Cardiac septum (tissue), 1 donor: ENCODE data around the gene ODF2. TPM values are rescaled to one million over a fixed set of nuclear protein-coding genes. Genes with fewer than 3 reads are reported as not detected.
A peak's percentile ranks its signal among the peaks of the same experiment; 100 is the strongest.
"Not testable (repeated sequence)": the region's sequence is repeated elsewhere in the genome, so short reads cannot be mapped to it uniquely, and the experiment has no call there.

ENCODE experiments used
- DNase-seq: peaks from one replicate; pipeline ENCODE4 v3.0.0-alpha.2; 2020; ENCODE audit warnings: low spot score
- intact Hi-C: fragments of 100-400 bp; cut with DNase I; formaldehyde crosslinking; loops from one replicate; pipeline ENCODE4 v1.14.0; 2022
- long read RNA-seq: library from polyadenylated mRNA; unstranded; transcript quantifications from one replicate; pipeline ENCODE4 v2.0.0, GENCODE V29; 2021
- total RNA-seq: library from RNA; stranded (reverse); fragmentation: NEBNext Ultra II Directional; extraction: Animal tissue kit (Norgen Biotek cat#: 25700); gene quantifications from one replicate; pipeline ENCODE4 v1.2.1, GENCODE V29; 2021
- donor health status: DM: no; HTN: no; CAD: no.

ODF2 gene
- 20.8 TPM for total RNA-seq
- long read RNA-seq, partial matches to known transcripts, result 5 of 12 reads
- long read RNA-seq, other reads (novel, unspliced or antisense), result 3 of 12 reads

- intact Hi-C loops, result loop anchor here (2.0 to 5.0 kb wide), 2 partner anchors 49 to 96 kb away; partner anchors contain the start of genes GLE1 and SPTAN1
- peak; percentile 99 for DNase-seq
Observed at GRCh38 chr9:128455849-128456612, at the start of gene ODF2. Gene ODF2, plus strand, starts transcription at chr9:128456006. Its CDS starts 86 bp downstream, at chr9:128456092.

- DNase-seq, result no peak
- intact Hi-C loops, result no loop called here
Observed at GRCh38 chr9:128406848-128407391, 48.9 kb upstream of the ODF2 start.

- intact Hi-C loops, result no loop called here
- DNase-seq, result no peak
Observed at GRCh38 chr9:128408963-128409431, 46.8 kb upstream of the ODF2 start.

GRCh38 chr9:128409450-128409849 is 46.4 kb upstream of the ODF2 start:
- intact Hi-C loops, result no loop called here

GRCh38 chr9:128409978-128410377 is 45.8 kb upstream of the ODF2 start:
- no peak for DNase-seq
- intact Hi-C loops, result no loop called here

More at GRCh38 chr9:128409450-128409849, 46.4 kb upstream of the ODF2 start:
- DNase-seq, result no peak

GRCh38 chr9:128411364-128412119 is 44.3 kb upstream of the ODF2 start:
- intact Hi-C loops, result loop anchor here (2.0 kb wide), 1 partner anchor 49 kb away; no protein-coding TSS in a partner anchor
- no peak for DNase-seq

GRCh38 chr9:128412120-128412790 is 43.6 kb upstream of the ODF2 start:
- intact Hi-C loops, result loop anchor here (2.0 kb wide), 1 partner anchor 49 kb away; no protein-coding TSS in a partner anchor
- no peak for DNase-seq

GRCh38 chr9:128413728-128414127 is 42.1 kb upstream of the ODF2 start:
- DNase-seq, result not testable (repeated sequence)
- intact Hi-C loops, result loop anchor here (2.0 kb wide), 1 partner anchor 51 kb away; no protein-coding TSS in a partner anchor

- no peak for DNase-seq
- intact Hi-C loops, result no loop called here
Observed at GRCh38 chr9:128414461-128414860, 41.3 kb upstream of the ODF2 start.

GRCh38 chr9:128415281-128415680 is 40.5 kb upstream of the ODF2 start:
- intact Hi-C loops, result loop anchor here (5.0 kb wide), 1 partner anchor 118 kb away; no protein-coding TSS in a partner anchor
- no peak for DNase-seq

GRCh38 chr9:128416014-128416413 is 39.8 kb upstream of the ODF2 start:
- no peak for DNase-seq
- intact Hi-C loops, result loop anchor here (5.0 kb wide), 1 partner anchor 119 kb away; no protein-coding TSS in a partner anchor

GRCh38 chr9:128416432-128417019 is 39.3 kb upstream of the ODF2 start:
- intact Hi-C loops, result loop anchor here (5.0 kb wide), 1 partner anchor 119 kb away; no protein-coding TSS in a partner anchor

GRCh38 chr9:128419061-128419925 is 36.5 kb upstream of the ODF2 start:
- intact Hi-C loops, result loop anchor here (5.0 kb wide), 1 partner anchor 122 kb away; no protein-coding TSS in a partner anchor
- DNase-seq, result no peak

More at GRCh38 chr9:128416432-128417019, 39.3 kb upstream of the ODF2 start:
- DNase-seq, result no peak

GRCh38 chr9:128420060-128420650 is 35.7 kb upstream of the ODF2 start:
- intact Hi-C loops, result no loop called here
- DNase-seq, result peak; percentile 88

GRCh38 chr9:128420651-128421481 is 34.9 kb upstream of the ODF2 start, which contains the start of gene CERCAM:
Gene CERCAM, plus strand, starts transcription at chr9:128420857. Its CDS starts 21 bp downstream, at chr9:128420878.
- intact Hi-C loops, result no loop called here
- DNase-seq, result no peak

GRCh38 chr9:128421482-128421996 is 34.3 kb upstream of the ODF2 start:
- DNase-seq, result no peak

More at GRCh38 chr9:128421482-128421996, 34.3 kb upstream of the ODF2 start:
- intact Hi-C loops, result no loop called here
